Astrocyte (in vitro differentiated cells and primary cell): Measurements from ENCODE around the gene FAM83F.

Experiments used
- EZH2 ChIP-seq: IDR thresholded peaks from 2 replicates; pipeline ENCODE4 v1.6.1; 2012; ENCODE audit warnings: mild to moderate bottlenecking, low read length, inconsistent platforms; ENCODE audit not compliant: insufficient read depth
- TF ChIP-seq, protein P1 (sequence below): IDR thresholded peaks from 2 replicates; pipeline ENCODE4 v1.5.1; 2011; ENCODE audit warnings: low read depth, mild to moderate bottlenecking, inconsistent platforms, low read length, moderate library complexity; ENCODE audit not compliant: insufficient read depth

GRCh38 chr22:40001800-40002577 is 7.2 kb downstream of the FAM83F start:
- TF ChIP-seq, protein P1, sequence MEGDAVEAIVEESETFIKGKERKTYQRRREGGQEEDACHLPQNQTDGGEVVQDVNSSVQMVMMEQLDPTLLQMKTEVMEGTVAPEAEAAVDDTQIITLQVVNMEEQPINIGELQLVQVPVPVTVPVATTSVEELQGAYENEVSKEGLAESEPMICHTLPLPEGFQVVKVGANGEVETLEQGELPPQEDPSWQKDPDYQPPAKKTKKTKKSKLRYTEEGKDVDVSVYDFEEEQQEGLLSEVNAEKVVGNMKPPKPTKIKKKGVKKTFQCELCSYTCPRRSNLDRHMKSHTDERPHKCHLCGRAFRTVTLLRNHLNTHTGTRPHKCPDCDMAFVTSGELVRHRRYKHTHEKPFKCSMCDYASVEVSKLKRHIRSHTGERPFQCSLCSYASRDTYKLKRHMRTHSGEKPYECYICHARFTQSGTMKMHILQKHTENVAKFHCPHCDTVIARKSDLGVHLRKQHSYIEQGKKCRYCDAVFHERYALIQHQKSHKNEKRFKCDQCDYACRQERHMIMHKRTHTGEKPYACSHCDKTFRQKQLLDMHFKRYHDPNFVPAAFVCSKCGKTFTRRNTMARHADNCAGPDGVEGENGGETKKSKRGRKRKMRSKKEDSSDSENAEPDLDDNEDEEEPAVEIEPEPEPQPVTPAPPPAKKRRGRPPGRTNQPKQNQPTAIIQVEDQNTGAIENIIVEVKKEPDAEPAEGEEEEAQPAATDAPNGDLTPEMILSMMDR: no peak
- TF ChIP-seq EZH2: no peak
